Activated T-helper 1 cell treated with anti-CD3 and anti-CD28 coated beads, Interleukin-12 subunit alpha, Interleukin-12 subunit beta, Interleukin-2, Interleukin-4 antibody, amounts not matched to agents 30 ng/mL and 10 ng/mL and 1 ng/mL, durations not matched to agents 14 hours and 24 hours and 36 hours (primary cell): ENCODE results near the gene ANKK1. TPM values are rescaled to one million over a fixed set of nuclear protein-coding genes. Genes with fewer than 3 reads are reported as not detected.

ENCODE experiments used
- DNase-seq: peaks from one replicate; pipeline ENCODE4 v3.0.0; 2021; ENCODE audit warnings: low spot score
- H3K27ac Mint-ChIP-seq: one replicate; pipeline ENCODE4 v1.8.0; 2021; ENCODE audit warnings: mild to moderate bottlenecking, mixed read lengths
- H3K27me3 Mint-ChIP-seq: one replicate; pipeline ENCODE4 v1.8.0; 2022; ENCODE audit warnings: mild to moderate bottlenecking, moderate library complexity, mixed read lengths; ENCODE audit not compliant: insufficient read depth
- H3K36me3 Mint-ChIP-seq: one replicate; pipeline ENCODE4 v1.8.0; 2021; ENCODE audit warnings: low read depth, mixed read lengths
- H3K4me1 Mint-ChIP-seq: one replicate; pipeline ENCODE4 v1.8.0; 2021; ENCODE audit warnings: low read depth, mixed read lengths
- H3K4me3 Mint-ChIP-seq: one replicate; pipeline ENCODE4 v1.8.0; 2021; ENCODE audit warnings: mild to moderate bottlenecking, moderate library complexity, mixed read lengths
- H3K9me3 Mint-ChIP-seq: one replicate; pipeline ENCODE4 v1.8.0; 2021; ENCODE audit warnings: mixed read lengths
- intact Hi-C: fragments of 100-400 bp; cut with micrococcal nuclease; formaldehyde crosslinking; loops from one replicate; pipeline ENCODE4 v1.15.1; 2024
- total RNA-seq: library from RNA; stranded (reverse); gene quantifications from 2 replicates; pipeline ENCODE4 v1.2.3, GENCODE V29; 2022

ANKK1 gene
- total RNA-seq, 1 donor from 2014 or later: not detected

DNA sequence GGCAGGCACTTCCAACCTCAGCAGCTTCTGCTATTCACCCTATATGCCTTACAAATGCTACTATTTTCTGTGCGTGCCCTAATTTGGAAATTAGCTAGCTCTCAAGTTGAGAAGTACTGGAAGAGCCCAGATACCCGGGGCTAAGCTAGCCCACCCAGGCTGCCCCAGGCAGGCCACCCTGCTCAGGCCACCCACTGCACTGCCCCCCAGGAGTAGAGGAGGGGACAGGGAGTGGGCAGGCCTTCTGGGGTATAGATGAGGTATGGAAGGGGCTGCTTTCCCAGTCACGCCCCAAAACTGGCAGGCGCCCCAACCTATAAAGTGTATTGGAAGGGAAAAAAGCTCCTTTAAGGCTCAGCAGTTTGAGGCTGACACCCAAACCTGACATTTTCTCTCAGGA lies 44.2 kb downstream of the ANKK1 start:
- Mint-ChIP-seq H3K4me1 (no peaks in the 10 kb centered on the region), H3K9me3 (no peaks in the 10 kb centered on the region), H3K4me3 (no peak overlapping the region), H3K36me3 (no peaks in the 10 kb centered on the region), H3K27me3 (peaks cover 7% of the 10 kb centered on the region), H3K27ac (no peak overlapping the region)
- intact Hi-C loops: no loop called here
- DNase-seq: no peak

DNA sequence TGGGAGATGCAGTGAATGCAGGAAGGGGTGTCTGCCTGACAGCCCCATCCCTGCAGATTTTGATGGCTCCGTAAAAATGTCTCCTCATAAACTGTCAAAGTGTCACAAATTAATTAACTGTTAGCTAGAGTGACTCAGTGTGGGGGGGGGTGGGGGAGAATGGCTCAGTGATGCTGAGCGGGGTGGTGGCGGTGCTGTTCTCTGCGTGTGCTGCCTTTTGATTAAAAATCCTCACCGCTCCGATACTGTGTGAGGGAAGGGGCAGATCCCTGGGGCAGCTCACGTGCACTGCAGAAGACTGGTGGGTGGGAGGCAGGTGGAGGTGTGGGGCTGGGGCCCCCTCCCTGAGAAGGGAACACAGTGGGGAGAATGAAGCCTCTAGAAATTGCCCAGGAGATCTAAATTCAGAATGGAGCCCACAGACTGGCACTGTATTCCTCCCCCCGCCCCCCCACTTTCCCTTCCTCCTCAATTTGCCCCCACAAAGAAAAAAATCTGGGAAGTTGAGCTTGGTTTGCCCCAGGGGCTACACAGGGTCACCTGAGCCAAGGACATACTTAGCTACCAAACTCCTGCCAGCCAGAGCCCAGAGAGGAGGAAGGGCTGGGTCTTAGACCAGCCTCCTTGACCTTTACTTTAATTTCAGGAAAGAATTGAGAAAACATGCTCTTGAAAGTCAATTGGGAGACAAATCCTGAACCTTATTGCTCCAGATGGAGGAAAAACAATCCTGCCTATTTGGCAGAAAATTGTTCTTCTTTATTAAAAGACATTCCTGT lies 47.8 kb downstream of the ANKK1 start:
- intact Hi-C loops: no loop called here
- no peak for DNase-seq
- Mint-ChIP-seq H3K9me3 (no peaks in the 10 kb centered on the region), H3K4me1 (no peaks in the 10 kb centered on the region), H3K36me3 (no peaks in the 10 kb centered on the region), H3K27me3 (peaks cover 8% of the 10 kb centered on the region), H3K4me3 (no peak overlapping the region), H3K27ac (no peak overlapping the region)

DNA sequence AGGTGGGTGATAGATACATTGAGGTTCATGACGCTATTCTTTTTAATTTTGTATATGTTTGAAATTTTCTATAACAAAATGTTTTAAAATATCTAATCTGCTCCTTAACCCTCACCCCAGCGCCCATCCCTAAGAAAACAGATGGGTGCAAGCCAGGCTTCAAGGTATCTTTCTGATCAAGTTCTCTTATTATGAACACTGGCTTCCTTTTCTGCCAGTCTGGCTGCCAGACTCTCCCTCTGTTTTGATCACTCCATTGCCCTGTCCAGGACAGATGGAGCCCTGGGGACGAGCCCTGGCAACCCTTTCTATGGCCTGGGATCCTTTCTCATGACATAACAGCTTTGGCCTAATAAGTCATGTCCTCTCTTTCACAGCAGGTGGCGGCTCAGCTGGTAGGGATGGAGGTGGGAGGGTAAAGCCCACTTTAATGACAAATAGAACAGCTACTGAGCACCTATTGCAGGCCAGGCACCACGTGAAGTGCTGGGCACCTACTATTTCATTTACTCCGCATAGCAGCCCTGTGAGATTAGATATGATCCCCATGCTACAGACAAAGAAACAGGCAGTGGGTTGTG lies 49.2 kb downstream of the ANKK1 start:
- intact Hi-C loops: no loop called here
- H3K36me3 Mint-ChIP-seq: no peaks in the 10 kb centered on the region
- DNase-seq: no peak
- H3K9me3 Mint-ChIP-seq: no peaks in the 10 kb centered on the region
- H3K27me3 Mint-ChIP-seq: peaks cover 10% of the 10 kb centered on the region
- no peak overlapping the region for H3K27ac Mint-ChIP-seq
- H3K4me3 Mint-ChIP-seq: no peak overlapping the region
- H3K4me1 Mint-ChIP-seq: no peaks in the 10 kb centered on the region

DNA sequence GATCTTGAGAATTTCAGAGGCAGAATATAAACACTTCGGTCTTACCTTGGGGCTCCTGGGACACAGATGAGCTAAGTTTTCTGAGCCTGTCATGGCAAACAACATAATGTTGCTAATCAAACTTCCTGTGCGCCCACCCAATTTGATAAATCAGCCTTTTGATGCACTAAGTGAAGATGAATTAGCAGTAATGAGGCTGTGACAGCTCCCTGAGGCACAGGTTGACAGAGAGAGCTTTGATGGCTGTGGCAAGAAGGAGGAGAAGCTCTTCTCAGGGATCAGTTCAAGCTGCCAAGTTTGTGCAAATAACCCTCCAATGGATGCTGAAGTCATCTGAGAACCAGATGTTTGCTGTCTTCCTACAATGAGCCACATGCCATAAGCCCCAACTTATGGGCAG lies 53.2 kb downstream of the ANKK1 start:
- peaks cover 16% of the 10 kb centered on the region for H3K27me3 Mint-ChIP-seq
- no peaks in the 10 kb centered on the region for H3K9me3 Mint-ChIP-seq
- H3K4me3 Mint-ChIP-seq: no peak overlapping the region
- no peak for DNase-seq
- intact Hi-C loops: no loop called here
- H3K4me1 Mint-ChIP-seq: no peaks in the 10 kb centered on the region
- H3K27ac Mint-ChIP-seq: no peak overlapping the region
- no peaks in the 10 kb centered on the region for H3K36me3 Mint-ChIP-seq

DNA sequence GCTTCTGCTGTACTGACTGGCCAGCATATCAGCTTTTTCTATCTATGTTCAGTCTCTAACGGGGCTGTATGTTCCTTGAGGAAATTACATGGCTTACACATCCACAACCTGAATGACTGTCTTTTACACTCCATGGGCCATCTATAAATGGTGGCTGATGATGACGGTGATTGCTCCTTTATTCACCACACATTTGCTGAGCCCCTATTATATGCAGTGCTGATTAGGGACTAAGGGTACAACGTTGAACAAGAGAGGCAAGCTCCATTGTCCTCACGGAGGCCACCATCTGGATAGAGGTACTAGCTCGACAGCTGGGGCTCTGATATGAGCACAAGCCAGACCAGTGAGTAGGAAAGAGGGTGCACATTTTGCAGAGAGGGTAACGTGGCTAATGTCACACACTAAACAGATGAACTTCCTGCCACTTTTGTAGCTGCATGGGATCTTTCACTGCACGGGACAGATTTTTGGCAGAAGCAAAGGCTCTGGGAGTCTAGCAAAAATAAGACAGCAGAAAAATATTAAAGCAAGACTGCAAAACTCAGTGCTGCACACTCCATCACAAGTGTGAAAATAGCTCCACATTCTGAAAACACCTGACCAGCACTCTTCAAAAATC lies 57.0 kb downstream of the ANKK1 start:
- intact Hi-C loops: no loop called here
- Mint-ChIP-seq H3K9me3 (no peaks in the 10 kb centered on the region), H3K27me3 (peaks cover 19% of the 10 kb centered on the region), H3K4me3 (no peak overlapping the region), H3K4me1 (peaks cover 5% of the 10 kb centered on the region), H3K27ac (no peak overlapping the region), H3K36me3 (no peaks in the 10 kb centered on the region)
- DNase-seq: no peak

DNA sequence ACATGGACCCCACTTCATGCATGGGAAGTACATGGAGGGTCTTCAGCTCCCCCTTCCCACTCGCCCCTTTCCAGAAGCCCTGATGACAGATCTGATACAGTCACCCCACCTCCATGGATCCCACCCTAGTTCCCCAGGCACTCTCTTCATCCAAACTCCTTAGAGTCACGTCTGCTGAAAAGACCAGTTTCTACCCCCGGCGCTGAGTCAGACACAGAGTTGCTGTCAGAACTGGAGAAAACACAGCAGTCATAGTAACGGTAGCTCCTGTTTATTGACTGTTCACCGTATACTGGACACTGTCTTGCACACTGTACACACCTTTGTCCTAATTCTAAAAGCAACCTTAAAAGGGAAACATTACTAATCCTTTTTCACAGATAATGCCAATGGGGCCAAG lies 58.5 kb downstream of the ANKK1 start:
- DNase-seq: no peak
- Mint-ChIP-seq H3K4me3 (no peak overlapping the region), H3K36me3 (no peaks in the 10 kb centered on the region), H3K4me1 (peaks cover 5% of the 10 kb centered on the region), H3K27me3 (peaks cover 14% of the 10 kb centered on the region), H3K27ac (peak overlapping the region; percentile 38), H3K9me3 (no peaks in the 10 kb centered on the region)
- intact Hi-C loops: no loop called here

DNA sequence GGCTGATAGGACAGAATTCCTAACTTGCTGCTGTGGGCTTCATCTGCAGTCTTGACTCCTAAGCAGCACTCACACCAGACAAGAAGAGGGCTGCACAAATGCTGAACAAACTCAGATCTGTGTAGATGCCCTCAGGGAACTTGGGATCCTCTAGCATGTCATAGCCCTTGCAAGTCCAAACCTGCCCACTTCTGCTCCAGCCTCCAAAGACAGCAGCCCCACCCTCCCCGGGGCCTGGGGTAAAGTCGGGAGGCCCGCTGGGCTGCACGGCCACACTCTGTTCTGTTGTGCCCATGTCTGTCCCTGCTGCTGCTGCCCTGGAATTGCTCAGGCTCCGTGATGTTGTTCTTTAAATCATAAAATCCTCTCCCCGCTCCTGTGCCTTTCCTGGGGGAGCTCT lies 59.4 kb downstream of the ANKK1 start:
- Mint-ChIP-seq H3K27me3 (peaks cover 14% of the 10 kb centered on the region), H3K36me3 (no peaks in the 10 kb centered on the region), H3K4me3 (no peak overlapping the region), H3K27ac (no peak overlapping the region), H3K9me3 (no peaks in the 10 kb centered on the region), H3K4me1 (peaks cover 5% of the 10 kb centered on the region)
- DNase-seq: no peak
- intact Hi-C loops: no loop called here

DNA sequence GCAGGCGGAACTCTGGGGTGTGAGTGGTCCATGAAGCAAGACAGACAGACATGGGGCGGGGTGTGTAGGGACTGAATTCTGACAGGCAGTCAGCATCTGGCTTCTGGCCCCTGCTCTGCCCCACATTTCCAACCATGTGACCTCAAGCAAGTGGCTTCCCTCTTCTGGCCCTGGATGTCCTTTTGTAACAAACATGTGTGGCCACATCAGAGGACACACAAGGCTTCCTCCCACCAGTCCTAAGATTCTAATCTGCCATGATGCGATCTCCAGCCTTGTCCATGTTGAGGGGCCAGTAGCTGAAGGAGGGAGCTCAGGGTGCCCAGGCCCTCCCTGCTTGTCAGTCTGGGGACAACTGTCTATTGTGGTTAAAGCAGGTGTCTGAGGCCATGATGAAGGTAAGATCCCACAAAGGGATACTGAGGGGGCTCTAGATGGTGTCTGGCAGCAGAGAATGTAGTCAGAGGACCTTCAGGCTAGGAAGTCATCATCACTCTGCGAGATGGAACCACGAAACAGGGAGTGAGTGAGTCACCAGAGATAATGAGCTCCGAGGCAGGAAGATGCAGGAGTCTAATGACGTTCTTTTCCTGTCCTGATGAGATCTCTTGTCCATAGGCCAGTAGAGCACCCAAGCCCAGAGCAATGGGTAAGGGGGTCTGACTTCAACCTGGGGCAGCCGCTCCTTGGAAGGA lies 60.2 kb downstream of the ANKK1 start:
- DNase-seq: no peak
- Mint-ChIP-seq H3K27me3 (peaks cover 10% of the 10 kb centered on the region), H3K4me1 (peaks cover 5% of the 10 kb centered on the region), H3K4me3 (no peak overlapping the region), H3K36me3 (no peaks in the 10 kb centered on the region), H3K27ac (peak overlapping the region; percentile 56), H3K9me3 (no peaks in the 10 kb centered on the region)
- intact Hi-C loops: no loop called here

DNA sequence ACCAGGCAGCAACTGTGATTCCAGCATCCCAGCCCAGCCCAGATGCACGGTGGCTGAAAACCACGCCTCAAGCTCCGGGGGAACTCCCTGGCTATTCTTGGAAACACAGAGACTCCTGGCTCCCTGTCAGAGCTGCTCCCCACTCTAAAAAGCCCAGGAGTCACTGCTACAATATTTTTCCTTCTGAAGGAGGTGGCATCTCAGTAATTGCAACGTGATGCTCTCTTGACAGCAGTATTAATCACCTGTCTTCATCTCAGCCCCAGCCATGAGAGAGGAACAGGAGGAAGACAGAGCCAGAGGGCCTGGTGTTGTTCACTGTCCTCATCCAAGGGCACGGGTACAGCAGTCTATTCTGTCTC lies 60.7 kb downstream of the ANKK1 start:
- DNase-seq: no peak
- Mint-ChIP-seq H3K27me3 (peaks cover 5% of the 10 kb centered on the region), H3K27ac (no peak overlapping the region), H3K9me3 (no peaks in the 10 kb centered on the region), H3K4me3 (no peak overlapping the region), H3K4me1 (peaks cover 5% of the 10 kb centered on the region), H3K36me3 (no peaks in the 10 kb centered on the region)
- intact Hi-C loops: no loop called here

DNA sequence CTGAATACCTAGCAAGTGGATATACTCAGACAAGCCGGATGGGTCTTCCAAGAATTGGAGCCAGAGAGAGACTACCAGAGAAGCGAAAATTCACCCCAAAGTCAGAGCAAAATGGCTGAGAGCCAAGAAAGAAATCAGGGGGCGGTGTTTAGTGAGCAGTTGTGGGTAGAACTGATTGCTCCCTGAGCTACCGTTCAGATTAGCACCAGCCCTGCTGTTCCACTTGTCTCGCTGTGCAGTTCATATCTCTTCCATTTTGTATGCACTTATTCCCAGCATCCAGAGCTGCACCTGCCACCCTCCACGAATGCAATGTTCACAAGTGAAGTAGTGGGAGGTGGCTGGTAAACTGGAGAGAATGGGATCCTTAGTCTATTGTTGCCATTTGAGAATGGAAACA lies 62.2 kb downstream of the ANKK1 start:
- Mint-ChIP-seq H3K4me1 (peaks cover 5% of the 10 kb centered on the region), H3K27ac (no peak overlapping the region), H3K27me3 (peaks cover 3% of the 10 kb centered on the region), H3K36me3 (no peaks in the 10 kb centered on the region), H3K9me3 (no peaks in the 10 kb centered on the region), H3K4me3 (no peak overlapping the region)
- DNase-seq: no peak
- intact Hi-C loops: no loop called here

Other genes with a start within 250 kb of the ANKK1 start
- 7.4 and 8.5 TPM in 2 replicates for gene TTC12, start 73.2 kb upstream of the ANKK1 start, total RNA-seq
- not detected in 2 replicates for gene DRD2, start 87.6 kb downstream of the ANKK1 start, total RNA-seq